K562 treated with DMSO at 1 percent for 24 hours (cell line): ENCODE data around the gene UQCRHL. TPM values are rescaled to one million over a fixed set of nuclear protein-coding genes. Genes with fewer than 3 reads are reported as not detected.

Source experiments
- total RNA-seq: library from RNA; unstranded; fragments of 300-600 nt; gene quantifications from 2 replicates; pipeline ENCODE4 v1.2.3, GENCODE V29; 2022; ENCODE audit warnings: low read depth; ENCODE audit not compliant: insufficient read depth

The UQCRHL gene
- 2.0 and 2.5 TPM in 2 replicates for total RNA-seq

GRCh38 chr1:15807549-15807948 lies at the start of gene UQCRHL:
Gene UQCRHL (minus strand): TSS chr1:15807649. CDS start chr1:15807649, 0 bp downstream.

GRCh38 chr1:15847100-15847892 lies 39.8 kb upstream of the UQCRHL start, which contains the start of gene SPEN:
Gene SPEN (plus strand): TSS chr1:15847707. CDS start chr1:15848068, 361 bp downstream.

GRCh38 chr1:15758343-15758931 lies 49.0 kb downstream of the UQCRHL start, which contains the start of gene FBLIM1:
Gene FBLIM1 (plus strand): TSS chr1:15758795. CDS start chr1:15764984, 6,189 bp downstream.

Other genes with a start within 250 kb of the UQCRHL start
- gene AGMAT, start 222.6 kb downstream of the UQCRHL start, total RNA-seq = not detected in 2 replicates
- gene DDI2, start 190.2 kb downstream of the UQCRHL start, total RNA-seq = 10.9 and 11.0 TPM in 2 replicates
- gene PLEKHM2, start 123.3 kb downstream of the UQCRHL start, total RNA-seq = 100 and 109 TPM in 2 replicates
- gene SLC25A34, start 71.4 kb downstream of the UQCRHL start, total RNA-seq = 1.3 and 2.9 TPM in 2 replicates
- gene TMEM82, start 65.2 kb downstream of the UQCRHL start, total RNA-seq = not detected in 2 replicates
- gene FBLIM1, start 48.9 kb downstream of the UQCRHL start, total RNA-seq = 0.35 TPM in 1 of 2 replicates, not detected in the other
- 37.1 and 44.8 TPM in 2 replicates for gene SPEN, start 40.1 kb upstream of the UQCRHL start, total RNA-seq
- 50.5 and 51.9 TPM in 2 replicates for gene ZBTB17, start 168.5 kb upstream of the UQCRHL start, total RNA-seq
- not detected in 2 replicates for gene SRARP, start 196.6 kb upstream of the UQCRHL start, total RNA-seq
- 0.09 and 0.52 TPM in 2 replicates for gene HSPB7, start 210.4 kb upstream of the UQCRHL start, total RNA-seq
- 0.41 and 0.42 TPM in 2 replicates for gene CLCNKA, start 214.4 kb upstream of the UQCRHL start, total RNA-seq
- gene CLCNKB, start 236.1 kb upstream of the UQCRHL start, total RNA-seq = 1.1 and 1.5 TPM in 2 replicates